Measurements from ENCODE around the gene SPHKAP.
"Not testable (repeated sequence)": the region's sequence is repeated elsewhere in the genome, so short reads cannot be mapped to it uniquely, and the experiment has no call there.

SPHKAP gene

DNA sequence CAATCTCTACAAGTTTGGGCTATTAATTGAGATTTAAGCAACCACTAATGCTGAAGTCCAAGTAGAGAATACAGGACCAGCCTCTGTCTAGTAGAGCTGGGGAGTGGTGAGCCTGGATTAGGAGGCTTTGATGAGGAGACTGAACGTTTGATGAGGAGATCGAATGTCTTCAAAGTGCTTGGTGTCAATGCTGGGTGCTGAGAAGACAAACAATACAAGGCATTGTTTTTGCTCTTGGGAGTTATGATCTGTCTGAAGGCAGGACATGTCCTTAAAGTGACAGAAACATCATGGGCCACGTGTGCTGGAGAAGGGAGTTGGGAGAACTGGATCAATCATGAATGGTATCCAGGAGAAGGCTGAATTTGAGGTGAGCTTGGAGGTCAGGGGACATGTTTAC lies 143.6 kb downstream of the SPHKAP start:
- no peak for DNase-seq

DNA sequence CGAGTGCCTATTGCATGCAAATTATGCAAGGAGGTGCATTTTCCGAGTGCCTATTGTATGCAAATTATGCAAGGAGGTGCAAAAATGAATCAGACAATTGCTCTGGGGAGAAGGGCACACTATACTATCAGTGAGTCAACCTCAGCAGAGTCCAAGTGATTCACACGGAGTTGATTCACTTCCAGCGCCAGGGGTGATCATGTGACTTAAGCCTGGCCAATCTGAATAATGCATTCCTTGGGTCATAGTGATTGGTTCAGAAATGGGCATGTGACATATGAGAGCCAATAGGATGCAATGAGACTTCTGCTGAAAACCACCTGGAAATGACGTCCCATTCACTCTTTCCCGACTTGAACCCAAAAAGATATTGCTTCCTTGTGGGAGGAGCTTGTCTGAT lies 157.9 kb downstream of the SPHKAP start:
- no peak for DNase-seq

DNA sequence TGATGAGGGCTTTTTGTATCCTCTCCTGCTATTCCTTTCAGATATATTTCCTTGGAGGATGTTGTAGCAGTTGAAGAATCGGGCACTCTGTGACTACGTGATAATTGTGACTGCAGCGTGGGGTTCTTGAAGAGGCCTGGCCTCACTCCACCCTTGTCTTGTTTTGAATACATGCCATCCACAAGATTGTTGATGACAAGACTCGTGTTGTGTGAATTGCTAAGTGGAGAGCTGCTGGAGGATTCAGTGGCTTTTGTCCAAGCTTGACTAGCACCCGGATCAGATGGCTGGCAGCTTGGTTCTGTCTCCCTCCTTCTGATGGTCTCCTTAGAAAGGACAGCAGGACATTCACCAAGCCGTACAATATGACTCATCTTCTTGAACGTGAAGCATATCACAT lies 163.2 kb downstream of the SPHKAP start:
- no peak for DNase-seq

DNA sequence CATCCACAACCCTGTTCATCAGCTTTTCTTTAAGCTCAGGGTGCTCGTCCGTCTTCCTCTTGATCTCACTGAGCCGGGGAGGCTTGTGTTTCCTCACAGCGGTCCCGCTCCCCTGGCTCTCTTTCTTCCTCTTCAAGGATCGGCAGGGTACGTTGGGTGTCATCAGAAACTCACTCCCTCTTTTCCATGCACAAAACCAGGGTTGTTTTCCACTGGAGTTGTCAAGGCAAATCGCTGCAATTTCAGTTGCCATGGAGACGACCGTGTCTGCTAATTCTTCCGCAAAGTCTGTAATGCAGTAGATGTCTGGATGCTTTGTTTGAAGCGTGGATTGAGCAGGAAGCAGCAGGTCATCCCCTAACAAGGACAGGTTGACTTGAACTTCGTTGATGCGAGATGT lies 163.7 kb downstream of the SPHKAP start:
- DNase-seq: no peak

DNA sequence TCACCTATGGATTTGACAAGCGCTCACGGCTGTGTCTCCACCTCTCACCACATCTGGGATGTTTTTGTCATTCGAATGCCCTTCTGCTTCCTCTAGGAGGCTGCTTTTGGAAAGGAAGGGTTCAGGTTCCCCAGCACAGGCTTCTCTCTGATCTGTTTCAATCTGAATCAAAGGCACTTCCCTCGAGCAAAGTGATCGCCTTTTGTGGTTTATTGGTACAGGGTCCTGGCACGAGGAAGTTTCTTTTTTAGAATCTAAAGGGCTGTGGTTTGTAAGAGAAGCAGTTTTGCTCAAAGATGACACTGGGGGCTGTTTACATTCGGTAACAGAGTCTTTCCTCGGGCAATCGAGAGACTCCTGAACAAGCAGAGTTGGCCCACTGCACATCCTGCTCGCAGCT lies 165.1 kb downstream of the SPHKAP start:
- no peak for DNase-seq

DNA sequence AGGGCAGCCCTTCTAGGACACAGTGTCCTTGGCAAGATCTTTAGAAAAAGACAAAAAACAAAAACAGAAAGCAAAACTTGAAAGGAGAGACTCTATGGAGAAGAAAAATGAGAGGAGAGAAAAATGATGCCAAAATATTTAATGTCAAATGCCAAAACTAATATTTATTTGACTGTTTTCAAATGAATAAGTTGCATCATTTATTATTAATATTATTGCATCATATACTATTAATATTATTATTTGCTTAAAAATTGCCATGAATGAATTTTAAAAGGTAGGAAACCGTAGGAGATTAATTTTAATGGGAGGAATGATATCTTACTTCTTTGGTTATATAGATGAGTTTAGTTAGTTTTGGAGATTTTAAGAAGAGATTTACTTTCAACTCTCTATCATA lies 165.7 kb downstream of the SPHKAP start:
- no peak for DNase-seq

DNA sequence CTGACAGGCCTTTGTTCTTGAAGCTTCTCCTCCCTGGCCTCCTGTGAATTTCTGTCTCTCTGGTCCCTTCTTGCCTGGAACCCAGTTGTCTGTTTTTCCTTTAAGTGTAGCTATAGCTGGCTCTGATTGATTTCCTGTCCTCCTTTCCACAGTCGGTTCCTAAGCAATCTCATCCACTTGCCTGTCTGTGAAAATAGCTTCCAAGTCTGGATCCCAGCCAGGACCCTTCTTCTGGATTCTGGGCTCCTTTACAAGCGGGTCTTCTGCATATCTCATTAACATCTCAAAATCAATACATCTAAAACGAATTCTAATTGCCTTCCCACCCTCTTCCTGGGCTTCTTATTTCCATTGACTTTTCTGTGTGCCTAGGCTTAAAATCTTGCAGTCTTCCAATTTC lies 185.1 kb downstream of the SPHKAP start:
- DNase-seq: no peak

DNA sequence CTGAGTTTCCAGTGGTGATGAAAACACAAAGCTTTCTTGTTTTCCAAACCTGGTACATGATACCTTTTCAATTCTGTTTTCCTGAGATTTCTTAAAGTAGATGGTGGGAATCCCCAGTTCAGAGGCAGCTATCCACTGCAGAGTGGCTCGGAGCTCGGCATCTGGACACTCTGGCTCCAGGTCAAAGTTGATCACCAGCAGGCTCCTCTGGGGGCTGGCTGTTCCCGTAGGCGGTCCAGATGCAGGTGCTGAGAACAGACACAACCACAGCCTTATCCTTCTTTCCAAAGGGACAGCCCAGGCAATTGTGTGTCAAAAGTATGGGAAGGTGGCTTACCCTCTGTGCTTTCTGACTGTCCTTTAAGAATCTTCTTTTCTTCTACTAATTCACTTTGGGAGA lies 190.6 kb downstream of the SPHKAP start:
- no peak for DNase-seq

DNA sequence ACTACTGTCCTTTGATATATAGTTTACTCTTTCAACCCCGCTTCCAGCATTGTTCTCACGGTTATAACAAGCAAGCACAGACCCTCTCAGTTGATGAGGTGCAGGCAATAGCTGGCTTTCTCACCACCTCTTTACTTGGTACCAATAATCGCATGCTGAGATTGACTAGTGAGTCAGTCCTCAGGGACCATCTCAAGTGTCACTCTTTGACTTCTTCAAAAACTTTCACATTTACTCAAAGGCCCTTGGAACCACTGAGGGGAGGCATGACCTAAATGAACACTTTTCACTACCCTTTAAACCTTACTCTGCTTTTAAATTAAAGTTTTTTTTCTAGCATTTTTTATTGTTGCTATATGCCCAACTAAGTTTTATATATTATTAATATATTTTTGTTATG lies 208.2 kb downstream of the SPHKAP start:
- DNase-seq: no peak

DNA sequence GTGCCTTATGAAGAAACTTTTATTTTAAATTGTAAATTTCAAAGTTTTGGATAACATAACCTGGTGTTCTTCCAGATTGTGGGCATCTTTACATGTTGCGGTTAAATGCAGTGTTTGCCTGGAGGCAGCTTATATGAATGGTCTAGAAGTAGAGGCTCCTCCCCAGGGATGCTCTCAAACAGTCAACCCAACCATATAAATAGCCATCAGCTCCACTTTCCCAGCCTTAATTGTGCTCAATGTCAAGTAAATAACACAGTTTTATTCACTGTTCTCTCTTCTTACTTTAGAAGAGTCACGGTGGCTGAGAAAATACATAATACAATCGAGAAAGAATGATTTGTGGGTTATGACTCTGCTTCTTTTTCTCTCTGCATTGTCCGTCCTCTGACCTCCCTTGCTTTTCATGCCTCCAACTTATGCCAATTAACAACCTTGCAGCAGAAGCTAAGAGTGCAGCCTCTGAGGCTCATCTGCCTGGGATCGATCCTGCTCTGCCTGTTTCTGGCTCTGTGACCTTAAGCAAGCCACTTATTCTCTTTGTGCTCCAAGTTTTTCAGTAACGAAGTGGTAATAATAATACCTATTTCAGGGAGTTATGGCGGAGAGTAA lies 209.8 kb downstream of the SPHKAP start:
- DNase-seq: no peak

DNA sequence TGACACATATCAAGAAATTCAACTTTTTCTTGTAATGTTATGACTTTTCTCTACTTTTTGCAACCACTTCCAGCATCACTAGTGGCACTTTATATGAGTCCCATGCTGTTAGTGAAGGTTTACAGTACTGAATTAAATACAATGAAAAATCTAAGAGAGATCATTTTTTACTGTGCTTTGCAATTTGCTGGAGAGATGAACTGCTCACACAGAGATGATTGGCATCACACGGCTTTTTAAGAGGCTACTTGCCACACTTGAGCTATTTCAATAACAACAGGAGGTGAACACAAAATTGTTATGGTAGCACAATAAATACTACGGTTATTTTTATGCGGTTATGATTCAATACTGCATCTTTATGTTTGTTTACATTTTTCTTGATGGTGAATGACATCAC lies 221.2 kb downstream of the SPHKAP start:
- no peak for DNase-seq

DNA sequence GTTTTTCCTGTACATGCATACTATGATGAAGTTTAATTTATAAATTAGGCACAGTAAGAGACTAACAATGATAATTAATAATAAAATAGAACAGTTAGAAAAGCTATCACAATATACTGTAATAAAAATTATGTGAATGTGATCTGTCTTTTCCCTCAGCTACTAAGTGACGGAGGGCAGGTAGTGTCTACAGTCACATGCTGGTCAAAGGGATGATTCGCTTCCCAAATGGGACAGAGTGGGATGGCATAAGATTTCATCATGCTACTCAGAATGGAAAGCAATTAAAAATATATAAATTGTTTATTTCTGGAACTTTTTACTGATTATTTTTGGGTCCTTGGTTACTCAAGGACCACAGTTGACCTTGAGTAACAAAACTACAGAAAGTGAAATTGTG lies 238.5 kb downstream of the SPHKAP start:
- no peak for DNase-seq

DNA sequence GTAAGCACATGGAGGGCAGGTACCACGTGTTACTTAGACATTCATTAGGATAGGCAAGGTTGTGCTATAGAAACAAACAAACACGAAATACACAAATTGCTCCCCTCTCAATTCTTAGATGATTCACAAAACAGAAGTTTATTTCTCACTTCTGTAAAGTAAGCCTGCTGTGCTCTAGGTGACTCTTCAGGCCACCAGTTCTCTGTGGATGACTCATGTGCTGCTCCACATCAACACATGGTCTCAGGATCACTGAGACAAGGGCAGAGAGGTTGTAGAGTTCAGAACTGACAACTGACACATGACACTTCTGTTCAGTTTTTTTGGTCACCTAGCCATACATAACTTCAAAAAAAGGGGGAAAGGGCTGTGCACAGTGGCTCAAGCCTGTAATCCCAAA lies 239.5 kb downstream of the SPHKAP start:
- DNase-seq: peak; percentile 8

DNA sequence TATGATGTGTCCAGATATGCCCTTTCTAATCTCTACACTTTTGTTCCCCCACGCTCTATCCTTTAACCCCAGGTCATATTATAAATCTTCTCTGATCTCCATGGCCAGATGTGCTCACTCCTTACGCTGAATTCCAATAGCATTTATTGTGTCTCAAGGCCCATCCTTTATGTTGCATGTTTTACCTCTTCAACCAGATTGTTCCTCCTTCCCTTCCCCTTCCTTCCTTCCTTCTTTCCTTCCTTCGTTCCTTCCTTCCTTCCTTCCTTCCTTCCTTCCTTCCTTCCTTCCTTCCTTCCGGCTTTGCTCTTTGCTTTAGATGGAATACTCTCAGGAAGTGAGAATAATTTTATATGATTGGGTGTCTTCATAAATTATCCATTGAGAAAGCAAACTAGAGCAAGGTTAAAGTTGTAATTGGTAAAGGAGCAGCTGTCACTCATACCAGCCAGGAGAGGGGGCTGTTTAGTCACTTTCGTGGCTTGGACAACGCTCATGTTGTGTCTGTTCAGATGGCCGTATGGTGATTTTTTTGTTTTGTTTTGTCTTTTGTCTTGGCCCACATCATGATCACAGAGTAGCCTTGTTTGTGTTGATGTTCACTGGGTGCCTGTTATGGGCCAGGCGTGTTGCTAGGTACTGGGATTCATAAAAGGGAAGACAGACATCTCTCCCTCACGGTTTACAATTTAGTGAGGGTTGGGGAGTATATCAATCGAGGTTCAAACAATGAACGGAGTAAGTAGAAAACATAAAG lies 242.0 kb downstream of the SPHKAP start:
- peak; percentile 6 for DNase-seq

DNA sequence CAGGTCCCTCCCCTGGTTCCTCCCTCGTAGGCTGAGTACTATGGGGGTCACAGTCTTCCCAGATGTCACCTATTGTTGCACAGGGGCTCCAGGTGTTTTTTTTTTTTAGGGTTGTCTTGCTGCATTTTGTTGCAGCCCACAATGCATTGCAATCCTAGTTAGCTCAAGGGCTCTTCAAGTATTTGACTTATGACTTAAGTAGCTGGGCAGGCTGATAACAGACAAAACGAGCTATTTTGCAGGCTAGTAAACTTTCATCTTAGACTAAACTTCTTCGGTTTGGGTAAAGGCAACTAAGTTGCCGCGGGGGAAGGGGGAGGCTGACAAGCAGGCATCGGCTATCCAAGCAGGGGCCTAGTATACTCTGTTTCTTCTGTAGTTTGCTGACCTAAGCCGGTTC lies 245.2 kb downstream of the SPHKAP start:
- DNase-seq: not testable (repeated sequence)

DNA sequence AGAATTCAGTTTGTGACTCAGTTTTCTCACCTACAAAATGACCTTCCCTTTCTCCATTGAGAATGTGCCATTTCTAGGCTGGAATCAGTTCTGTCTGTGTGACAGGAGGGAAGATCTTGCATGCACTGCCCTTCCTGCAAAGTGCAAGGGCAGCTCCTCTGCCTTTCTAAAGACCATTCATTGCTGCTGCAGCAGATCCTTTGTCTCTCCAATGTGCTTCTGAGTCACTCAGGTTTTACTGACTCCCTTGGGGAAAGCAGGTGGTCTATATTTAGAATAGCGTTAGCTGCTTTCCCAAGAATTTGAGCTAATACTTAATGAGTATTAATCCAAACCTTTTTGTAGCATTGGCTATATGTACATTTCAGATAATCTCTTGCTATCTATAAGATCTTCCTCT lies 247.6 kb downstream of the SPHKAP start:
- DNase-seq: no peak

DNA sequence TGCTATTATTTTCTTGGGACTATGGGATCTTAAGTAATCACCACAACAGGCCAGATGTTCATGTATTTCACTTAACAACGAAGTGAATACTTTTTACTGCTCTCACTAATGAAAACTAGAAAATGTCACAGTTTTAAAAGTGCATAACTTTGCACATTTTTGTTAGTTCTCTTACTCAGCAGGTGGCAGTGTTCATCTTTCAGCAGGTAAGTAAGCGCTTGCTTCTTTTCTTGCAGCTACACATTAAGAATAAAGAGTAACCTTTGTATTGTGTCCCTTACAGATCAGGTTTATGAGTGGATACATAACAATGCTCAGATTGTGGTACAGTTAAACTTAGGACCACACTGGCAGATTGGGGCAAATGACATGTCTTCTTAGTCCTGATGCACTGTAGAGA lies 249.1 kb downstream of the SPHKAP start:
- no peak for DNase-seq

DNA sequence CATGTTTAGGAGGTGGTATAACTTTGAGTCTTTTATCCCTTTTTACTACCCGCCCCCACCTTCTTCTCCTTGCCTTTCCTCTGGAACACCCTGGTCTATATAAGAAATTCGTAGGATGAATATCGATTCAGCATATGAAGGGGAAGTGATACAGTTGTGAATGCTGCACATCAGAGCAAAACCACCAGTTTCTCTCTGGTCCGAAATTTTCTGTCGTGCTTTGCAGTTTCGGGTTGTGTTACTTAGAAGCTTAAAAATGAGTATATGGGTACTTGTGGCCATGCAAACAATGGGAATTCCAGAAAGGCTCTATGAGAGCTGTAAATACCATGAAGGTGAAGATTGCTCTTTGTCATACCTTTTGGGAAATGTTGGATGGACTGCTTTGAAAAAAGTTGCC lies 249.5 kb downstream of the SPHKAP start:
- no peak for DNase-seq
